CD14-positive monocyte (primary cell): ENCODE data around the gene CERKL. TPM values are rescaled to one million over a fixed set of nuclear protein-coding genes. Genes with fewer than 3 reads are reported as not detected.

ENCODE experiments used
- DNase-seq, 3 donors: peaks; one replicate each; pipeline ENCODE4 v3.0.0-alpha.2; 2011 to 2022
- H2AFZ ChIP-seq: 2 replicates; pipeline ENCODE4 v1.6.0; 2012; ENCODE audit warnings: mild to moderate bottlenecking, low read depth, low read length, inconsistent platforms; ENCODE audit not compliant: insufficient read depth, poor library complexity, severe bottlenecking
- H3K27ac ChIP-seq, 2 donors: 1 replicate in 1 of 2; 2 replicates in 1 of 2; pipeline ENCODE4 v1.5.1; 2012 to 2013; ENCODE audit warnings: low read length in 2 of 2, control low read depth in 1 of 2, inconsistent platforms in 1 of 2, low read depth in 1 of 2, mild to moderate bottlenecking in 1 of 2
- H3K27me3 ChIP-seq, 2 donors: one replicate each; pipeline versions ENCODE4 v1.6.0 to v1.6.1; 2011 to 2013; ENCODE audit warnings: low read length in 2 of 2; ENCODE audit not compliant: control insufficient read depth in 2 of 2, insufficient read depth in 2 of 2
- H3K36me3 ChIP-seq, 2 donors: replicated peaks in 1 of 2; 1 replicate in 1 of 2; 2 replicates in 1 of 2; pipeline versions ENCODE4 v1.5.1 to v1.6.1; 2012 to 2013; ENCODE audit warnings: low read length in 2 of 2, control low read depth in 1 of 2, inconsistent platforms in 1 of 2, mild to moderate bottlenecking in 1 of 2; ENCODE audit not compliant: insufficient read depth in 2 of 2, control insufficient read depth in 1 of 2
- H3K4me1 ChIP-seq, 2 donors: 1 replicate in 1 of 2; 2 replicates in 1 of 2; pipeline versions ENCODE4 v1.5.1 to v1.6.1; 2012 to 2013; ENCODE audit warnings: low read length in 2 of 2, control low read depth in 1 of 2, inconsistent platforms in 1 of 2, mild to moderate bottlenecking in 1 of 2, moderate library complexity in 1 of 2; ENCODE audit not compliant: insufficient read depth in 2 of 2, control insufficient read depth in 1 of 2
- H3K4me2 ChIP-seq: replicated peaks from 2 replicates; pipeline ENCODE3; 2012; ENCODE audit warnings: low read length, moderate library complexity, mild to moderate bottlenecking; ENCODE audit not compliant: poor library complexity, severe bottlenecking; ENCODE audit errors: extremely low read depth
- H3K4me3 ChIP-seq, 3 experiments: fragments of 200-600 bp in 1 of 3; sonication (generic) in 1 of 3; replicated peaks in 1 of 3; 1 replicate in 2 of 3; 2 replicates in 1 of 3; pipeline ENCODE4 v1.5.1; 2011 to 2013; ENCODE audit warnings: low read length in 3 of 3, mild to moderate bottlenecking in 3 of 3, control low read depth in 2 of 3, low read depth in 2 of 3, inconsistent platforms in 1 of 3, moderate library complexity in 1 of 3
- H3K79me2 ChIP-seq: 2 replicates; pipeline ENCODE4 v1.6.0; 2012; ENCODE audit warnings: mild to moderate bottlenecking, control low read depth, inconsistent platforms, low read length, moderate library complexity; ENCODE audit not compliant: insufficient read depth
- H3K9ac ChIP-seq: 2 replicates; pipeline ENCODE4 v1.6.0; 2017; ENCODE audit warnings: low read length, mild to moderate bottlenecking; ENCODE audit not compliant: insufficient read depth, poor library complexity, severe bottlenecking
- H3K9me3 ChIP-seq, 2 donors: replicated peaks in 1 of 2; 1 replicate in 1 of 2; 2 replicates in 1 of 2; pipeline versions ENCODE4 v1.5.1 to v1.6.1; 2012 to 2013; ENCODE audit warnings: low read length in 2 of 2, control low read depth in 1 of 2; ENCODE audit not compliant: control insufficient read depth in 1 of 2, insufficient read depth in 1 of 2
- H4K20me1 ChIP-seq: 2 replicates; pipeline ENCODE4 v1.6.0; 2012; ENCODE audit warnings: mild to moderate bottlenecking, low read length, control low read depth, moderate library complexity; ENCODE audit not compliant: insufficient read depth
- H3K27ac Mint-ChIP-seq, 7 donors: one replicate each; pipeline ENCODE4 v1.8.0; 2020; ENCODE audit warnings: mild to moderate bottlenecking in 7 of 7, mixed read lengths in 7 of 7, moderate library complexity in 6 of 7, inconsistent platforms in 2 of 7
- H3K27me3 Mint-ChIP-seq, 3 donors: one replicate each; pipeline ENCODE4 v1.8.0; 2021 to 2022; ENCODE audit warnings: low read depth in 3 of 3, mild to moderate bottlenecking in 3 of 3, mixed read lengths in 3 of 3, moderate library complexity in 3 of 3, inconsistent platforms in 1 of 3
- H3K36me3 Mint-ChIP-seq, 2 donors: one replicate each; pipeline ENCODE4 v1.8.0; 2020; ENCODE audit warnings: mixed read lengths in 2 of 2, inconsistent platforms in 1 of 2, mild to moderate bottlenecking in 1 of 2
- H3K4me1 Mint-ChIP-seq: one replicate; pipeline ENCODE4 v1.8.0; 2020; ENCODE audit warnings: mild to moderate bottlenecking, mixed read lengths
- H3K4me3 Mint-ChIP-seq, 2 donors: one replicate each; pipeline ENCODE4 v1.8.0; 2020; ENCODE audit warnings: mild to moderate bottlenecking in 2 of 2, mixed read lengths in 2 of 2, moderate library complexity in 1 of 2
- H3K9me3 Mint-ChIP-seq, 7 donors: one replicate each; pipeline ENCODE4 v1.8.0; 2020 to 2022; ENCODE audit warnings: mixed read lengths in 7 of 7, mild to moderate bottlenecking in 6 of 7, moderate library complexity in 6 of 7, inconsistent platforms in 2 of 7
- WGBS: methylation state at CpG from one replicate; pipeline ENCODE4 v1.1.5; 2013; ENCODE audit warnings: missing lambda C conversion rate; ENCODE audit not compliant: insufficient coverage; 5-methylcytosine and 5-hydroxymethylcytosine counted together
- intact Hi-C, 2 donors: fragments of 100-400 bp; cut with micrococcal nuclease; formaldehyde crosslinking; loops; one replicate each; pipeline versions ENCODE4 v1.15.0 to v1.15.1; 2023
- polyA plus RNA-seq, 3 donors: library from polyadenylated mRNA; depleted of rRNA in 1 of 3; unstranded in 2 of 3; stranded (reverse) in 1 of 3; fragments of 300-500 nt in 2 of 3; fragments of >200 nt in 1 of 3; fragmentation: Illumina TruSeq in 2 of 3; gene quantifications; 1 replicate in 2 of 3; 2 replicates in 1 of 3; pipeline ENCODE4 v1.2.3, GENCODE V29; 2012 to 2021
- TF ChIP-seq, protein P1 (sequence below): fragments of 200-600 bp; IDR thresholded peaks from one replicate; pipeline ENCODE4 v1.8.0; 2022; ENCODE audit warnings: antibody characterized with exemption, mild to moderate bottlenecking

The CERKL gene
- polyA plus RNA-seq, 3 donors: 0.12 to 16.3 (median 8.6) TPM

DNA sequence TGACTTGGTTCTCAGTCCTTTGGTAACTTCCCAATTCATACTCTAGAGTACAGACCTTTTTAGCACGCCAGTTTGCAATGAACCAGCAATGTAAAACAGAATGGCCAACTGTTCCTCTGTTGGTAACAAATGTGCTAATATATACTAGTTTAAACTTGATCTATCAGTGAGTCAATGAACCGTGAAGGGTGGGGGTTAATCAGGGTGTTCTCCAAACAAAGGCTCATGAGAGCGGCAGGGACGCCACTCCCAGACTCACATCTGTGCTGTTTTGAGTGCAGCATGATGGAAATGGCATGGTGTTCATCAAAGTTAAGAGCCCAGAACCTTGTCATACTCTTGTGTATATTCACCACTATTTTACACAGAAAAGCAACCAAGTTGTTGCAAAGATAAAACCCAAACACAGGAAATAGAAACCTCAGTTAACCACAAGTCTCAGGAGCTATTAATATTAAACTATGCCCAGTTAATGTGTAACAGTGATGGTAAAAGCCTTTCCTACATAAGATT, 70.3 kb downstream of the CERKL start:
- intact Hi-C loops: no loop called here
- Mint-ChIP-seq H3K4me3 (no peak overlapping the region), H3K27ac (no peak overlapping the region)

DNA sequence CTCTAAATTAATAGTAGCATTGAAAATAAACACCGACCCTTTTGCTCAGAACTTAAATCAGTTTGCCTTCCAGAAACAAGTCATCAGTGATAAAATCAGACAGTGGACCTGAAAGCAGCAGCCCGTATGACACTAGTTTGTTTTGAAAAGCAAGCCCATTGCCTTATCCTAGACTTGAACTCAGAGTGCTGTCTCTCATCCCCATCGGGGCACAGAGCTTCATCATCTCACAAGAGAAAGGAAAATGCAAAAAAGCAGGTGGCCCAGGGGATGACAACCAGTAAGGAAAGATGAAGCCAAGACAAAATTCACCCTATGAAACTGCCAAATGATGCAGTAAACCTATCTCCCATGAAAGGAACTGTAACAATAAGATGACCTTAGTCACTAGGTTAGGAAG, 71.2 kb downstream of the CERKL start:
- H2AFZ ChIP-seq: no peak overlapping the region
- 79% methylated on average over 3 of the region's 3 CpGs for WGBS
- H3K4me2 ChIP-seq: no peak overlapping the region
- H3K27ac ChIP-seq: no peak overlapping the region
- TF ChIP-seq, protein P1, sequence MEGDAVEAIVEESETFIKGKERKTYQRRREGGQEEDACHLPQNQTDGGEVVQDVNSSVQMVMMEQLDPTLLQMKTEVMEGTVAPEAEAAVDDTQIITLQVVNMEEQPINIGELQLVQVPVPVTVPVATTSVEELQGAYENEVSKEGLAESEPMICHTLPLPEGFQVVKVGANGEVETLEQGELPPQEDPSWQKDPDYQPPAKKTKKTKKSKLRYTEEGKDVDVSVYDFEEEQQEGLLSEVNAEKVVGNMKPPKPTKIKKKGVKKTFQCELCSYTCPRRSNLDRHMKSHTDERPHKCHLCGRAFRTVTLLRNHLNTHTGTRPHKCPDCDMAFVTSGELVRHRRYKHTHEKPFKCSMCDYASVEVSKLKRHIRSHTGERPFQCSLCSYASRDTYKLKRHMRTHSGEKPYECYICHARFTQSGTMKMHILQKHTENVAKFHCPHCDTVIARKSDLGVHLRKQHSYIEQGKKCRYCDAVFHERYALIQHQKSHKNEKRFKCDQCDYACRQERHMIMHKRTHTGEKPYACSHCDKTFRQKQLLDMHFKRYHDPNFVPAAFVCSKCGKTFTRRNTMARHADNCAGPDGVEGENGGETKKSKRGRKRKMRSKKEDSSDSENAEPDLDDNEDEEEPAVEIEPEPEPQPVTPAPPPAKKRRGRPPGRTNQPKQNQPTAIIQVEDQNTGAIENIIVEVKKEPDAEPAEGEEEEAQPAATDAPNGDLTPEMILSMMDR: no peak
- no peaks in the 10 kb centered on the region for H3K79me2 ChIP-seq
- peaks cover 6% of the 10 kb centered on the region for H3K4me1 Mint-ChIP-seq
- H3K9me3 ChIP-seq: no peaks in the 10 kb centered on the region
- H4K20me1 ChIP-seq: no peaks in the 10 kb centered on the region
- H3K9ac ChIP-seq: no peak overlapping the region
- no peaks in the 10 kb centered on the region for H3K36me3 Mint-ChIP-seq
- no peak overlapping the region for H3K4me3 Mint-ChIP-seq
- no peaks in the 10 kb centered on the region for H3K27me3 ChIP-seq
- no peaks in the 10 kb centered on the region for H3K36me3 ChIP-seq
- no peak for DNase-seq
- H3K27ac Mint-ChIP-seq: no peak overlapping the region
- no peak overlapping the region for H3K4me3 ChIP-seq
- H3K9me3 Mint-ChIP-seq: no peaks in the 10 kb centered on the region
- H3K27me3 Mint-ChIP-seq: no peaks in the 10 kb centered on the region
- no peaks in the 10 kb centered on the region for H3K4me1 ChIP-seq
- intact Hi-C loops: no loop called here

More for the DNA sequence above, 70.3 kb downstream of the CERKL start:
- no peak overlapping the region for H3K4me2 ChIP-seq
- H3K36me3 ChIP-seq: no peaks in the 10 kb centered on the region
- H2AFZ ChIP-seq: no peak overlapping the region
- no peak overlapping the region for H3K27ac ChIP-seq
- H3K27me3 ChIP-seq: no peaks in the 10 kb centered on the region
- H3K9me3 ChIP-seq: no peaks in the 10 kb centered on the region
- H3K4me1 ChIP-seq: no peaks in the 10 kb centered on the region
- Mint-ChIP-seq H3K9me3 (no peaks in the 10 kb centered on the region), H3K36me3 (no peaks in the 10 kb centered on the region), H3K4me1 (peaks cover 6% of the 10 kb centered on the region), H3K27me3 (no peaks in the 10 kb centered on the region)
- no peak for DNase-seq
- no peaks in the 10 kb centered on the region for H3K79me2 ChIP-seq
- 20% methylated on average over 1 of the region's 4 CpGs for WGBS
- no peak overlapping the region for H3K4me3 ChIP-seq
- no peak overlapping the region for H3K9ac ChIP-seq
- TF ChIP-seq, protein P1: no peak
- H4K20me1 ChIP-seq: no peaks in the 10 kb centered on the region
